ENCODE results near the gene ATP11A. TPM values are rescaled to one million over a fixed set of nuclear protein-coding genes. Genes with fewer than 3 reads are reported as not detected.

The ATP11A gene
- total RNA-seq, 1 donor from 2014 or later, result 211 TPM

GRCh38 chr13:112768795-112769481, 79.1 kb downstream of the ATP11A start:
- Mint-ChIP-seq H3K4me3 (ENCODE audit: unreplicated experiment) (no peak overlapping the region), H3K9me3 (ENCODE audit: unreplicated experiment) (peaks cover 4% of the 10 kb centered on the region), H3K27me3 (ENCODE audit: unreplicated experiment) (peaks cover 31% of the 10 kb centered on the region), H3K36me3 (ENCODE audit: low read depth, unreplicated experiment) (peaks cover 32% of the 10 kb centered on the region), H3K4me1 (ENCODE audit: unreplicated experiment) (peaks cover 55% of the 10 kb centered on the region), H3K27ac (ENCODE audit: unreplicated experiment) (no peak overlapping the region)
- TF ChIP-seq CTCF (IDR thresholded peaks at IDR 0.05; ENCODE audit: unreplicated experiment), result no peak
- no peak for DNase-seq (ENCODE audit: low spot score)

GRCh38 chr13:112769615-112770014, 79.8 kb downstream of the ATP11A start:
- DNase-seq (ENCODE audit: low spot score), result no peak
- peaks cover 62% of the 10 kb centered on the region for H3K4me1 Mint-ChIP-seq (ENCODE audit: unreplicated experiment)
- peaks cover 34% of the 10 kb centered on the region for H3K27me3 Mint-ChIP-seq (ENCODE audit: unreplicated experiment)
- peaks cover 4% of the 10 kb centered on the region for H3K9me3 Mint-ChIP-seq (ENCODE audit: unreplicated experiment)
- TF ChIP-seq CTCF (IDR thresholded peaks at IDR 0.05; ENCODE audit: unreplicated experiment), result no peak
- H3K4me3 Mint-ChIP-seq (ENCODE audit: unreplicated experiment), result no peak overlapping the region
- peaks cover 37% of the 10 kb centered on the region for H3K36me3 Mint-ChIP-seq (ENCODE audit: low read depth, unreplicated experiment)
- H3K27ac Mint-ChIP-seq (ENCODE audit: unreplicated experiment), result no peak overlapping the region

- no peak for DNase-seq (ENCODE audit: low spot score)
- Mint-ChIP-seq H3K4me1 (ENCODE audit: unreplicated experiment) (peaks cover 65% of the 10 kb centered on the region), H3K27ac (ENCODE audit: unreplicated experiment) (peak overlapping the region; percentile 32), H3K4me3 (ENCODE audit: unreplicated experiment) (peak overlapping the region; percentile 52), H3K9me3 (ENCODE audit: unreplicated experiment) (peaks cover 4% of the 10 kb centered on the region), H3K36me3 (ENCODE audit: low read depth, unreplicated experiment) (peaks cover 34% of the 10 kb centered on the region), H3K27me3 (ENCODE audit: unreplicated experiment) (peaks cover 31% of the 10 kb centered on the region)
- TF ChIP-seq CTCF (IDR thresholded peaks at IDR 0.05; ENCODE audit: unreplicated experiment), result no peak
Measured at GRCh38 chr13:112770504-112770903, 80.7 kb downstream of the ATP11A start.

- H3K36me3 Mint-ChIP-seq (ENCODE audit: low read depth, unreplicated experiment), result peaks cover 26% of the 10 kb centered on the region
- H3K4me1 Mint-ChIP-seq (ENCODE audit: unreplicated experiment), result peaks cover 59% of the 10 kb centered on the region
- no peak overlapping the region for H3K27ac Mint-ChIP-seq (ENCODE audit: unreplicated experiment)
- DNase-seq (ENCODE audit: low spot score), result no peak
- no peak for TF ChIP-seq CTCF (IDR thresholded peaks at IDR 0.05; ENCODE audit: unreplicated experiment)
- H3K9me3 Mint-ChIP-seq (ENCODE audit: unreplicated experiment), result peaks cover 4% of the 10 kb centered on the region
- H3K27me3 Mint-ChIP-seq (ENCODE audit: unreplicated experiment), result peaks cover 25% of the 10 kb centered on the region
- peak overlapping the region; percentile 32 for H3K4me3 Mint-ChIP-seq (ENCODE audit: unreplicated experiment)
Measured at GRCh38 chr13:112771139-112771876, 81.5 kb downstream of the ATP11A start.

All from endothelial cell (in vitro differentiated cells).